SK-N-SH (cell line): ENCODE results near the gene TMEM132E. TPM values are rescaled to one million over a fixed set of nuclear protein-coding genes. Genes with fewer than 3 reads are reported as not detected.

Experiments used
- CTCF ChIA-PET: fragments of 300-600, 350-600 bp; formaldehyde crosslinking; extraction: SDS; loops from one replicate; lab custom pipeline; 2021; lab: Yijun Ruan, JAX
- POLR2A ChIA-PET: fragments of 350-600 bp; sonication (Branson Sonifier 250); formaldehyde crosslinking; extraction: SDS; loops from one replicate; lab custom pipeline; 2020; ENCODE audit warnings: antibody characterized with exemption, inconsistent platforms; lab: Yijun Ruan, JAX
- DNase-seq: peaks from one replicate; pipeline ENCODE4 v3.0.0; 2012
- H2AFZ ChIP-seq: fragments of 200-600 bp; sonication (generic); 2 replicates; pipeline ENCODE4 v1.8.1; 2016; ENCODE audit warnings: antibody characterized with exemption, mild to moderate bottlenecking, low read depth
- H3F3A ChIP-seq: fragments of 200-600 bp; sonication (generic); replicated peaks from 2 replicates; pipeline ENCODE3; 2016; ENCODE audit warnings: antibody characterized with exemption, mild to moderate bottlenecking; ENCODE audit not compliant: insufficient read depth
- H3K27ac ChIP-seq, 2 experiments: fragments of 200-500 bp in 1 of 2; fragments of 200-600 bp in 1 of 2; sonication (Bioruptor generic) in 1 of 2; sonication (generic), shearing (Covaris generic) in 1 of 2; 2 replicates each; pipeline versions ENCODE4 v1.5.1 to v1.6.1; 2014 to 2016; ENCODE audit warnings: low read depth in 2 of 2, inconsistent platforms in 1 of 2, low read length in 1 of 2, mild to moderate bottlenecking in 1 of 2, mixed read lengths in 1 of 2
- H3K27me3 ChIP-seq: fragments of 200-600 bp; sonication (generic), shearing (Covaris generic); 2 replicates; pipeline ENCODE4 v1.6.1; 2016; ENCODE audit warnings: mixed run types; ENCODE audit not compliant: insufficient read depth
- H3K36me3 ChIP-seq, 2 experiments: fragments of 200-500 bp in 1 of 2; fragments of 200-600 bp in 1 of 2; sonication (Bioruptor generic) in 1 of 2; sonication (generic) in 1 of 2; replicated peaks in 1 of 2; 2 replicates each; pipeline versions ENCODE3 to v1.5.1; 2014 to 2016; ENCODE audit warnings: low read length in 1 of 2, mild to moderate bottlenecking in 1 of 2; ENCODE audit not compliant: insufficient read depth in 2 of 2, control insufficient read depth in 1 of 2
- H3K4me1 ChIP-seq, 2 experiments: fragments of 200-500 bp in 1 of 2; fragments of 200-600 bp in 1 of 2; sonication (Bioruptor generic) in 1 of 2; sonication (generic), shearing (Covaris generic) in 1 of 2; 2 replicates each; pipeline versions ENCODE4 v1.5.1 to v1.6.1; 2014 to 2016; ENCODE audit warnings: low read depth in 1 of 2, low read length in 1 of 2, mixed run types in 1 of 2; ENCODE audit not compliant: insufficient read depth in 2 of 2, control insufficient read depth in 1 of 2
- H3K4me2 ChIP-seq: fragments of 200-600 bp; sonication (generic), shearing (Covaris generic); 2 replicates; pipeline ENCODE4 v1.6.1; 2017; ENCODE audit warnings: mixed run types
- H3K4me3 ChIP-seq, 2 experiments: fragments of 200-500 bp in 1 of 2; fragments of 200-600 bp in 1 of 2; sonication (Bioruptor generic) in 1 of 2; sonication (generic), shearing (Covaris generic) in 1 of 2; 2 replicates each; pipeline versions ENCODE4 v1.5.1 to v1.8.1; 2014 to 2016; ENCODE audit warnings: low read depth in 2 of 2, inconsistent platforms in 1 of 2, low read length in 1 of 2, mild to moderate bottlenecking in 1 of 2, mixed read lengths in 1 of 2, moderate library complexity in 1 of 2
- H3K79me2 ChIP-seq: fragments of 200-600 bp; sonication (generic); 2 replicates; pipeline ENCODE4 v1.8.1; 2017; ENCODE audit warnings: mild to moderate bottlenecking; ENCODE audit not compliant: insufficient read depth
- H3K9ac ChIP-seq: fragments of 200-600 bp; sonication (generic); 2 replicates; pipeline ENCODE4 v1.6.1; 2017; ENCODE audit warnings: mixed run types
- H3K9me2 ChIP-seq: fragments of 200-600 bp; sonication (generic); 2 replicates; pipeline ENCODE4 v1.6.1; 2017; ENCODE audit warnings: mixed run types
- H3K9me3 ChIP-seq: fragments of 200-600 bp; sonication (generic); 2 replicates; pipeline ENCODE4 v1.6.1; 2017; ENCODE audit warnings: mixed run types, mild to moderate bottlenecking, moderate library complexity
- H4K20me1 ChIP-seq: fragments of 200-600 bp; sonication (generic); 2 replicates; pipeline ENCODE4 v1.6.1; 2017; ENCODE audit warnings: mild to moderate bottlenecking, mixed run types; ENCODE audit not compliant: insufficient read depth
- ELF1 ChIP-seq: IDR thresholded peaks from 2 replicates; pipeline ENCODE4 v1.4.0; 2012
- FOSL2 ChIP-seq: IDR thresholded peaks from 2 replicates; pipeline ENCODE4 v1.4.0; 2012; ENCODE audit warnings: low read depth, mild to moderate bottlenecking, moderate library complexity, borderline replicate concordance
- FOXJ3 ChIP-seq: sonication (generic); formaldehyde crosslinking; IDR thresholded peaks from 2 replicates; pipeline ENCODE4 v1.5.1; 2020; ENCODE audit warnings: mild to moderate bottlenecking, missing genetic modification reagents
- FOXM1 ChIP-seq: IDR thresholded peaks from 2 replicates; pipeline ENCODE4 v1.4.0; 2012; ENCODE audit warnings: low read depth, mild to moderate bottlenecking
- GABPA ChIP-seq: IDR thresholded peaks from 2 replicates; pipeline ENCODE4 v1.4.0; 2012; ENCODE audit warnings: low read depth, mild to moderate bottlenecking
- GATA2 ChIP-seq: sonication (generic); formaldehyde crosslinking; IDR thresholded peaks from 2 replicates; pipeline ENCODE4 v1.5.0; 2020; ENCODE audit warnings: mild to moderate bottlenecking, missing genetic modification reagents
- IRF3 ChIP-seq: fragments of 150-350 bp; IDR thresholded peaks from 2 replicates; pipeline ENCODE4 v1.6.1; 2016; ENCODE audit warnings: mild to moderate bottlenecking, low read depth, low read length
- MAX ChIP-seq: IDR thresholded peaks from 2 replicates; pipeline ENCODE4 v1.4.0; 2012; ENCODE audit warnings: low read depth
- MEF2A ChIP-seq: IDR thresholded peaks from 2 replicates; pipeline ENCODE4 v1.4.0; 2012; ENCODE audit warnings: low read depth, borderline replicate concordance
- MXI1 ChIP-seq: IDR thresholded peaks from 2 replicates; pipeline ENCODE4 v1.6.1; 2012; ENCODE audit warnings: mild to moderate bottlenecking, low read depth, low read length, improper control_type of control experiment
- NFIC ChIP-seq: IDR thresholded peaks from 2 replicates; pipeline ENCODE4 v1.4.0; 2012; ENCODE audit warnings: borderline replicate concordance
- NRF1 ChIP-seq: IDR thresholded peaks from 2 replicates; pipeline ENCODE4 v1.6.1; 2012; ENCODE audit warnings: low read depth, mild to moderate bottlenecking, low read length
- PBX3 ChIP-seq: IDR thresholded peaks from 2 replicates; pipeline ENCODE4; 2012
- RAD21 ChIP-seq: IDR thresholded peaks from 2 replicates; pipeline ENCODE4 v1.6.1; 2012; ENCODE audit warnings: mild to moderate bottlenecking, low read length
- RXRA ChIP-seq: IDR thresholded peaks from 2 replicates; pipeline ENCODE4 v1.4.0; 2012; ENCODE audit warnings: low read depth, mild to moderate bottlenecking, borderline replicate concordance
- TAF1 ChIP-seq: IDR thresholded peaks from 2 replicates; pipeline ENCODE4 v1.6.1; 2012; ENCODE audit warnings: low read depth, mild to moderate bottlenecking, low read length, moderate library complexity, borderline replicate concordance
- TEAD4 ChIP-seq: IDR thresholded peaks from 2 replicates; pipeline ENCODE4 v1.4.0; 2012; ENCODE audit warnings: mild to moderate bottlenecking, borderline replicate concordance; ENCODE audit not compliant: insufficient read depth
- WGBS: methylation state at CpG from one replicate; pipeline ENCODE4 v1.1.6; 2017; ENCODE audit warnings: low lambda C conversion rate; 5-methylcytosine and 5-hydroxymethylcytosine counted together
- polyA plus RNA-seq, 3 experiments: library from polyadenylated mRNA; depleted of rRNA; stranded (reverse); fragments of >200 nt; gene quantifications; 2 replicates each; pipeline ENCODE4 v1.2.3, GENCODE V29; 2012

Gene TMEM132E
- polyA plus RNA-seq, 1 of the 3 experiments (the other 2 are of a cell fraction) = not detected

GRCh38 chr17:34665150-34665806 is 85.9 kb downstream of the TMEM132E start:
- WGBS = 43% methylated on average over 10 of the region's 12 CpGs
- Histone ChIP-seq H3K79me2 (no peaks in the 10 kb centered on the region), H3K4me3 (no peak overlapping the region), H3K9ac (no peak overlapping the region), H3F3A (no peaks in the 10 kb centered on the region), H3K4me2 (no peak overlapping the region), H3K27ac (no peak overlapping the region; a peak in 1 of 4 replicates), H4K20me1 (no peaks in the 10 kb centered on the region)
- CTCF ChIA-PET = no interaction called here
- no peak for TF ChIP-seq FOSL2
- no peak for TF ChIP-seq NFIC
- TF ChIP-seq MXI1 = no peak
- no peak for TF ChIP-seq FOXJ3 (CRISPR knock-in tag)
- no peak for TF ChIP-seq TAF1
- TF ChIP-seq, all 33 proteins: peak for 0
- POLR2A ChIA-PET = no interaction called here
- H3K4me1 ChIP-seq = peaks cover 0 to 6% of the 10 kb centered on the region in 2 experiments; a peak in 1 of 4 replicates
- H3K36me3 ChIP-seq = no peaks in the 10 kb centered on the region
- DNase-seq = peak; percentile 50
- no peaks in the 10 kb centered on the region for H3K27me3 ChIP-seq
- H2AFZ ChIP-seq = no peak overlapping the region
- H3K9me3 ChIP-seq = no peaks in the 10 kb centered on the region
- H3K9me2 ChIP-seq = no peaks in the 10 kb centered on the region

GRCh38 chr17:34665819-34666763 is 86.7 kb downstream of the TMEM132E start:
- 40% methylated on average over 21 of the region's 22 CpGs for WGBS
- Histone ChIP-seq H3K4me3 (no peak overlapping the region), H3K9ac (no peak overlapping the region), H3K4me2 (no peak overlapping the region), H3K27me3 (no peaks in the 10 kb centered on the region), H3K79me2 (no peaks in the 10 kb centered on the region), H3K9me2 (no peaks in the 10 kb centered on the region), H3F3A (no peaks in the 10 kb centered on the region), H3K36me3 (no peaks in the 10 kb centered on the region), H2AFZ (no peak overlapping the region), H3K9me3 (no peaks in the 10 kb centered on the region), H4K20me1 (no peaks in the 10 kb centered on the region), H3K4me1 (peaks cover 0 to 6% of the 10 kb centered on the region in 2 experiments; a peak in 1 of 4 replicates), H3K27ac (no peak overlapping the region; a peak in 1 of 4 replicates)
- ChIA-PET CTCF (no interaction called here), POLR2A (interaction anchor here (0.9 kb wide), 1 partner anchor 10 kb away, joined by 3 read pairs; no protein-coding TSS in a partner anchor)
- peak; percentile 76 for DNase-seq
- TF ChIP-seq GATA2 (CRISPR knock-in tag) (no peak), MAX (no peak), RXRA (no peak)

- DNase-seq = no peak
- no peaks in the 10 kb centered on the region for H3K27me3 ChIP-seq
- H3K9ac ChIP-seq = no peak overlapping the region
- no peaks in the 10 kb centered on the region for H4K20me1 ChIP-seq
- H3K79me2 ChIP-seq = no peaks in the 10 kb centered on the region
- H3F3A ChIP-seq = no peaks in the 10 kb centered on the region
- ChIA-PET POLR2A (no interaction called here), CTCF (interaction anchor here (1.4 to 2.5 kb wide), 2 partner anchors 15 to 29 kb away, joined by 5 to 6 read pairs; no protein-coding TSS in a partner anchor)
- peaks cover 0 to 6% of the 10 kb centered on the region in 2 experiments; a peak in 1 of 4 replicates for H3K4me1 ChIP-seq
- 43% methylated on average over 1 of the region's 2 CpGs for WGBS
- TF ChIP-seq NRF1 (no peak), TEAD4 (no peak), MAX (no peak), ELF1 (no peak), IRF3 (no peak), GATA2 (CRISPR knock-in tag) (no peak), PBX3 (no peak), RAD21 (no peak), FOXM1 (no peak), FOSL2 (no peak), MEF2A (no peak), GABPA (no peak)
- no peak overlapping the region for H3K4me2 ChIP-seq
- no peak overlapping the region for H2AFZ ChIP-seq
- H3K4me3 ChIP-seq = no peak overlapping the region
- H3K27ac ChIP-seq = no peak overlapping the region
- H3K36me3 ChIP-seq = no peaks in the 10 kb centered on the region
- H3K9me2 ChIP-seq = no peaks in the 10 kb centered on the region
- no peaks in the 10 kb centered on the region for H3K9me3 ChIP-seq
Measured at GRCh38 chr17:34667656-34668055, 88.3 kb downstream of the TMEM132E start.
